MCF 10A (cell line): ENCODE data around the gene TDRD10. TPM values are rescaled to one million over a fixed set of nuclear protein-coding genes. Genes with fewer than 3 reads are reported as not detected.

Experiments used
- BruUV-seq: library from RNA; stranded (reverse); fragments of 400-500 nt; replicated peaks from 2 replicates; lab custom pipeline; 2021; lab: Mats Ljungman, UMichigan
- CTCF ChIA-PET: fragments of 300-600 bp; sonication (Branson Sonifier 250); formaldehyde crosslinking; extraction: SDS; loops from one replicate; lab custom pipeline; 2021; ENCODE audit warnings: antibody characterized with exemption, inconsistent platforms; lab: Yijun Ruan, JAX
- POLR2A ChIA-PET: fragments of 300-600, 350-650 bp; sonication (Branson Sonifier 250); formaldehyde crosslinking; extraction: SDS; loops from one replicate; lab custom pipeline; 2020; ENCODE audit warnings: antibody characterized with exemption, inconsistent platforms; lab: Yijun Ruan, JAX
- DNase-seq: peaks from one replicate; pipeline ENCODE4 v3.0.0-alpha.2; 2018; ENCODE audit not compliant: unreplicated experiment
- H3K27ac Mint-ChIP-seq: one replicate; pipeline ENCODE4 v1.8.0; 2022; ENCODE audit warnings: mild to moderate bottlenecking, low read depth, mixed read lengths; ENCODE audit not compliant: unreplicated experiment
- H3K27me3 Mint-ChIP-seq: one replicate; pipeline ENCODE4 v1.8.0; 2022; ENCODE audit warnings: mixed read lengths; ENCODE audit not compliant: insufficient read depth, unreplicated experiment
- H3K36me3 Mint-ChIP-seq: one replicate; pipeline ENCODE4 v1.8.0; 2022; ENCODE audit warnings: mild to moderate bottlenecking, moderate library complexity, mixed read lengths; ENCODE audit not compliant: insufficient read depth, unreplicated experiment
- H3K4me1 Mint-ChIP-seq: one replicate; pipeline ENCODE4 v1.8.0; 2022; ENCODE audit warnings: mixed read lengths; ENCODE audit not compliant: insufficient read depth, unreplicated experiment
- H3K4me3 Mint-ChIP-seq: one replicate; pipeline ENCODE4 v1.8.0; 2022; ENCODE audit warnings: mild to moderate bottlenecking, moderate library complexity, mixed read lengths; ENCODE audit not compliant: unreplicated experiment
- H3K9me3 Mint-ChIP-seq: one replicate; pipeline ENCODE4 v1.8.0; 2022; ENCODE audit warnings: mixed read lengths; ENCODE audit not compliant: unreplicated experiment
- CTCF ChIP-seq: fragments of 200-600 bp; IDR thresholded peaks from one replicate; pipeline ENCODE4 v1.8.0; 2022; ENCODE audit warnings: antibody characterized with exemption, mild to moderate bottlenecking; ENCODE audit not compliant: unreplicated experiment
- intact Hi-C: fragments of 100-400 bp; cut with micrococcal nuclease; formaldehyde crosslinking; loops from 2 replicates; pipeline ENCODE4 v1.14.1; 2022
- total RNA-seq: library from RNA; stranded (reverse); gene quantifications from 2 replicates; pipeline ENCODE4 v1.2.3, GENCODE V29; 2022

TDRD10 gene
- total RNA-seq, 1 experiment from 2014 or later = not detected

- H3K4me3 Mint-ChIP-seq = no peak overlapping the region
- H3K9me3 Mint-ChIP-seq = no peaks in the 10 kb centered on the region
- peaks cover 20% of the 10 kb centered on the region for H3K4me1 Mint-ChIP-seq
- no peak for TF ChIP-seq CTCF
- ChIA-PET CTCF (interaction anchor here (0.7 to 1.2 kb wide), 6 partner anchors 9 to 51 kb away, joined by 3 to 9 read pairs (median 4); no protein-coding TSS in a partner anchor), POLR2A (interaction anchor here (0.6 to 1.6 kb wide), 5 partner anchors 15 to 94 kb away, joined by 3 to 4 read pairs (median 3); no protein-coding TSS in a partner anchor)
- no TSS peak for BruUV-seq
- no peak overlapping the region for H3K27ac Mint-ChIP-seq
- peaks cover 100% of the 10 kb centered on the region for H3K36me3 Mint-ChIP-seq
- H3K27me3 Mint-ChIP-seq = no peaks in the 10 kb centered on the region
- intact Hi-C loops = no loop called here
- no peak for DNase-seq
These were observed 47.5 kb upstream of the TDRD10 start for GRCh38 chr1:154454386-154455120.

DNA sequence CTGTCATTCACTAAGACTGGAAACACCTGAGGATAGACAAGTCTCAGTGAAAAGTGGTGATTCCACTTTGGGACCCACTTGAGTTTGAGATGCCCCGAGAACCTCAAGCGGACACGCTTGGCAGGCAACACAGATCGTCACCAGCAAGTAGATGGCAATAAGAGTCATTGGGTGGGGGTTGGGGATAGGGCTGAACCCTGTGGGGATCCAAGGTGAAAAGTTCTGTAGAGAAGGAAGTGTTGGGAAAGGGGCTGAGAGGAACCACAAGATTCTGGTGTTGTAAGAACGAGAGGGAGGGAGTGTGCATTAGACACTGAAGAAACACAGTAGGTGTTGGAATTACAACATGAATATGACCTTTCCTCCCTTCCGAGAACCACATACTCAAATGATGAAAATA, 45.4 kb upstream of the TDRD10 start:
- POLR2A ChIA-PET = interaction anchor here (0.6 to 1.4 kb wide), 2 partner anchors 11 to 57 kb away, joined by 3 read pairs; no protein-coding TSS in a partner anchor
- no peak for TF ChIP-seq CTCF
- no peak for DNase-seq
- no peaks in the 10 kb centered on the region for H3K27me3 Mint-ChIP-seq
- intact Hi-C loops = no loop called here
- H3K4me3 Mint-ChIP-seq = no peak overlapping the region
- H3K27ac Mint-ChIP-seq = no peak overlapping the region
- CTCF ChIA-PET = interaction anchor here (0.7 kb wide), 1 partner anchor 421 kb away, joined by 3 read pairs; no protein-coding TSS in a partner anchor
- H3K4me1 Mint-ChIP-seq = peaks cover 20% of the 10 kb centered on the region
- H3K9me3 Mint-ChIP-seq = no peaks in the 10 kb centered on the region
- H3K36me3 Mint-ChIP-seq = peaks cover 100% of the 10 kb centered on the region
- no TSS peak for BruUV-seq

DNA sequence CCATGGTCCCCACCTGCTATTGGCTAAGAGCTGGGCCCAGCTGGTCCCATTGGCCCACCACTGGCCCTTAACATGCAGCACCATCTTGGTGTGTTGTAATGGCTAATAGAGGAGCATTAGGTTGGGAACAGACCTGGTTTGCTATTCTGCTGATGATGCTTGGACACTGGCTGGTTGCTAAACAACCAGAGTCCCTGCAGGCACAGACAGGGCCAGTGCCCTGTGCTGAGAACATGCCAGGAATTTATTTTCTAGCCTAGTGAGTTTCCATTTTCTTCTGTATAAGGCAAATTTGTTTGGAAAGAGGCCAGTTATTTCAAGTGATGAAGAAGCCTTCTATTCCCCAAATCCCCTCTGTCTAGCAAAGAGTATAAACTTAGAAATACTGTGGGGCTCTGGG, 42.9 kb upstream of the TDRD10 start:
- H3K27me3 Mint-ChIP-seq = no peaks in the 10 kb centered on the region
- POLR2A ChIA-PET = interaction anchor here (0.7 to 0.9 kb wide), 2 partner anchors 62 to 154 kb away, joined by 3 read pairs; no protein-coding TSS in a partner anchor
- CTCF ChIA-PET = interaction anchor here (0.8 to 1.6 kb wide), 3 partner anchors 21 to 190 kb away, joined by 3 to 5 read pairs (median 4); no protein-coding TSS in a partner anchor
- no peak for DNase-seq
- BruUV-seq = no TSS peak
- no peak overlapping the region for H3K4me3 Mint-ChIP-seq
- H3K9me3 Mint-ChIP-seq = no peaks in the 10 kb centered on the region
- peaks cover 98% of the 10 kb centered on the region for H3K36me3 Mint-ChIP-seq
- no peak for TF ChIP-seq CTCF
- peaks cover 5% of the 10 kb centered on the region for H3K4me1 Mint-ChIP-seq
- intact Hi-C loops = no loop called here
- no peak overlapping the region for H3K27ac Mint-ChIP-seq

DNA sequence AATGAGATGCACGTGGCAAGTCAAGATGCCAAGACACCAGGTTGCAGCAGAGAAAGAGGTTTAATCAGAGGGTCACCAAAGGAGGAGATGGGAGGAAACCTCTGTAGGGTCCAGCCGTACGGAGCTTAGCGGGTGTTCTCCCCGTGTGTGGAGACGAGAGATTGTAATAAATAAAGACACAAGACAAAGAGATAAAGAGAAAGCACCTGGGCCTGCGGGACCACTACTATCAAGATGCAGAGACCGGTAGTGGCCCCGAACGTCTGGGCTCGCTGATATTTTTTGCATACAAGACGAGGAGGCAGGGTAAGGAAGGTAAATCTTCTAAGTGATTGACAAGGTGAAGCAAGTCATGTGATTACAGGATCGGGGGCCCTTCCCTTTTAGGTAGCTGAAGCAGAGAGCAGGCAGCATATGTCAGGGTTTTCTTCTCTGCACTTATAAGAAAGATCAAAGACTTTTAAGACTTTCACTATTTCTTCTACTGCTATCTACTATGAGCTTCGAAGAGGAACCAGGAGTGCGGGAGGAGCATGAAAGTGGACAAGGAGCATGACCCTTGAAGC, 41.2 kb upstream of the TDRD10 start:
- Mint-ChIP-seq H3K4me1 (no peaks in the 10 kb centered on the region), H3K27ac (no peak overlapping the region), H3K9me3 (no peaks in the 10 kb centered on the region), H3K36me3 (peaks cover 91% of the 10 kb centered on the region), H3K27me3 (no peaks in the 10 kb centered on the region), H3K4me3 (no peak overlapping the region)
- no peak for DNase-seq
- no TSS peak for BruUV-seq
- POLR2A ChIA-PET = interaction anchor here (0.6 to 1.4 kb wide), 3 partner anchors 11 to 495 kb away, joined by 3 to 4 read pairs (median 3); partner anchors contain the start of gene PBXIP1
- no peak for TF ChIP-seq CTCF
- intact Hi-C loops = loop anchor here (5.0 kb wide), 1 partner anchor 53 kb away; the partner anchor contains the start of gene IL6R
- CTCF ChIA-PET = interaction anchor here (0.7 to 1.6 kb wide), 5 partner anchors 17 to 125 kb away, joined by 3 to 5 read pairs (median 4); no protein-coding TSS in a partner anchor
